Lung (tissue), 12 donors: ENCODE results near the gene TCOF1. TPM values are rescaled to one million over a fixed set of nuclear protein-coding genes. Genes with fewer than 3 reads are reported as not detected.

Experiments used
- ATAC-seq: fragments of 200-7000 bp; cut with Tn5 transposase; one replicate; pipeline ENCODE4 v1.9.1; 2020; ENCODE audit warnings: moderate number of reproducible peaks; ENCODE audit not compliant: insufficient read depth, low FRiP score
- DNase-seq, 3 donors: peaks; one replicate each; pipeline ENCODE4 v3.0.0-alpha.2; 2013 to 2017
- H3K27ac ChIP-seq, 2 donors: one replicate each; pipeline ENCODE4 v1.5.1; 2013; ENCODE audit warnings: mild to moderate bottlenecking in 2 of 2, moderate library complexity in 2 of 2, control low read depth in 1 of 2, inconsistent platforms in 1 of 2, low read depth in 1 of 2, low read length in 1 of 2
- H3K27me3 ChIP-seq, 3 donors: one replicate each; pipeline ENCODE4 v1.5.1; 2013; ENCODE audit warnings: low read length in 2 of 3; ENCODE audit not compliant: control insufficient read depth in 3 of 3, insufficient read depth in 3 of 3
- H3K36me3 ChIP-seq, 4 donors: one replicate each; pipeline ENCODE4 v1.5.1; 2013; ENCODE audit warnings: low read length in 4 of 4, mild to moderate bottlenecking in 1 of 4, moderate library complexity in 1 of 4; ENCODE audit not compliant: control insufficient read depth in 4 of 4, insufficient read depth in 4 of 4
- H3K4me1 ChIP-seq, 5 donors: one replicate each; pipeline ENCODE4 v1.5.1; 2013; ENCODE audit warnings: low read length in 5 of 5, mild to moderate bottlenecking in 2 of 5, moderate library complexity in 1 of 5; ENCODE audit not compliant: control insufficient read depth in 5 of 5, insufficient read depth in 5 of 5
- H3K4me3 ChIP-seq: one replicate; pipeline ENCODE4 v1.5.1; 2013; ENCODE audit warnings: mild to moderate bottlenecking, control low read depth, moderate library complexity
- H3K9ac ChIP-seq, 2 donors: one replicate each; pipeline ENCODE4 v1.5.1; 2013; ENCODE audit warnings: low read length in 2 of 2, control low read depth in 1 of 2; ENCODE audit not compliant: insufficient read depth in 1 of 2
- H3K9me3 ChIP-seq, 4 donors: one replicate each; pipeline ENCODE4 v1.5.1; 2013; ENCODE audit warnings: low read length in 3 of 4, mild to moderate bottlenecking in 1 of 4, moderate library complexity in 1 of 4; ENCODE audit not compliant: control insufficient read depth in 4 of 4, insufficient read depth in 3 of 4
- CTCF ChIP-seq: IDR thresholded peaks from 2 replicates; pipeline ENCODE4 v1.5.1; 2012; ENCODE audit warnings: mild to moderate bottlenecking; ENCODE audit errors: control extremely low read depth, extremely low read depth
- WGBS, 2 donors: extraction: QIAGEN DNeasy Blood & Tissue Kit; methylation state at CpG; one replicate each; pipeline ENCODE4 v1.1.7; 2013; 5-methylcytosine and 5-hydroxymethylcytosine counted together
- polyA plus RNA-seq, 2 donors: library from polyadenylated mRNA; stranded (reverse); fragments of 200-250 nt; gene quantifications; one replicate each; pipeline ENCODE4 v1.2.1, GENCODE V29; 2013
- total RNA-seq, 2 donors: library from RNA; depleted of rRNA in 1 of 2; stranded (reverse); fragments of >200 nt in 1 of 2; gene quantifications; one replicate each; pipeline ENCODE4 v1.2.1, GENCODE V29; 2014 to 2021
- donor health status: control.
- donor health status: control.
- donor health status: Bipolar disorder and iron deficiency.
- donor health status: healthy.
- donor health status: DM: yes; HTN: yes; CAD: no.

Gene TCOF1
- total and polyA plus RNA-seq, 4 donors: 13.3 to 25.3 (median 15.9) TPM

GRCh38 chr5:150329881-150330876 lies 27.3 kb upstream of the TCOF1 start:
- ATAC-seq (no peak), DNase-seq (peak in 2 of 3 donors; percentile 41 to 46)
- Histone ChIP-seq H3K4me3 (no peak overlapping the region), H3K9ac (no peak overlapping the region), H3K27ac (no peak overlapping the region), H3K27me3 (no peaks in the 10 kb centered on the region), H3K4me1 (peaks cover 0 to 61% (median 14%) of the 10 kb centered on the region in 5 donors), H3K9me3 (no peaks in the 10 kb centered on the region), H3K36me3 (no peaks in the 10 kb centered on the region)
- TF ChIP-seq CTCF: no peak
- 77 to 83% methylated on average over 17 of the region's 17 CpGs for WGBS, 2 donors

GRCh38 chr5:150333400-150333799 lies 24.1 kb upstream of the TCOF1 start:
- no peaks in the 10 kb centered on the region for H3K27me3 ChIP-seq
- H3K36me3 ChIP-seq: no peaks in the 10 kb centered on the region
- H3K9me3 ChIP-seq: no peaks in the 10 kb centered on the region
- H3K27ac ChIP-seq: no peak overlapping the region
- peaks cover 0 to 42% (median 8%) of the 10 kb centered on the region in 5 donors for H3K4me1 ChIP-seq
- ATAC-seq (no peak), DNase-seq (no peak)
- no peak for TF ChIP-seq CTCF
- WGBS, 2 donors: 76 to 86% methylated on average over 5 of the region's 5 CpGs
- no peak overlapping the region for H3K4me3 ChIP-seq
- H3K9ac ChIP-seq: no peak overlapping the region

DNA sequence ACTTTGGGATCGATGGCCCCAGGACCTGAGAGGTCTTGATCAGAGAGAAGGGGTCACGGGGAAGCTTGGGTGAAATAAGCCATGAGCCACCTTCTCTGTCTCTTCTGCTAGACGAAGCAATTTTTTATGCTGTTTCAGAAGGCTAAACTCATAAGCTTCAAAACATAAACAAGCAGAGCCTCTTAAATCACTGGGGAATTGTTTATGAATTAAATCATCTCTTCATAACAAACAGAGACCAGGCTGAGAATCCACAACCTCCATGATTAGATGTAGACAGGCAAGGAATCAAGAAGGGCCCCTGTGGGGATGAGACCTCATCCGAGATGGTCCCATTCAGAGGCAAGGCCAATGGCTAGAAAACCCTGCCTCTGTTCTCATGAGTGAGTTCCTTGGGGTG lies 21.7 kb upstream of the TCOF1 start:
- no peaks in the 10 kb centered on the region for H3K9me3 ChIP-seq
- 76 to 89% methylated on average over 4 of the region's 4 CpGs for WGBS, 2 donors
- ATAC-seq (no peak), DNase-seq (no peak)
- no peaks in the 10 kb centered on the region for H3K36me3 ChIP-seq
- H3K27me3 ChIP-seq: no peaks in the 10 kb centered on the region
- H3K4me3 ChIP-seq: no peak overlapping the region
- H3K9ac ChIP-seq: no peak overlapping the region
- TF ChIP-seq CTCF: no peak
- H3K4me1 ChIP-seq: peaks cover 0 to 25% (median 0%) of the 10 kb centered on the region in 5 donors
- H3K27ac ChIP-seq: no peak overlapping the region
